GM21447 (cell line): ENCODE measurements around the gene WDTC1.

ENCODE experiments used
- ATAC-seq: cut with Tn5 transposase; IDR thresholded peaks from one replicate; pipeline ENCODE4 v1.9.1; 2021; ENCODE audit not compliant: unreplicated experiment

WDTC1 gene

GRCh38 chr1:27351541-27352107 lies 117.2 kb downstream of the WDTC1 start:
- no peak for ATAC-seq

DNA sequence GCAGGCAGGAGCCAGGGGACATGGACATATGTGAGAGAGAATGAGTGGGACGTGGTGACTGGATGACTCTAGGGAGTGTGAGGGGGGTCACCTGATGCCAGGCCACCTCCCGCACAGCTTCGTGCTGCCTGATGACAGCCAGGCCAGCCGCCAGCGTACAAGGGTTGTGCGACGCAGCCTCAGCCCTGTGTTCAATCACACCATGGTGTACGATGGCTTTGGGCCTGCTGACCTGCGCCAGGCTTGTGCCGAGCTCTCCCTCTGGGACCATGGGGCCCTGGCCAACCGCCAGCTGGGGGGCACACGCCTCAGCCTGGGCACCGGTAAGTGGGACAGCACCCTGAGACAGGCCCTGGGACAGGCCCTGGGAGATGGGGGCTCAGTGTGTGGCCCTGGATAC lies 118.7 kb downstream of the WDTC1 start:
- no peak for ATAC-seq

DNA sequence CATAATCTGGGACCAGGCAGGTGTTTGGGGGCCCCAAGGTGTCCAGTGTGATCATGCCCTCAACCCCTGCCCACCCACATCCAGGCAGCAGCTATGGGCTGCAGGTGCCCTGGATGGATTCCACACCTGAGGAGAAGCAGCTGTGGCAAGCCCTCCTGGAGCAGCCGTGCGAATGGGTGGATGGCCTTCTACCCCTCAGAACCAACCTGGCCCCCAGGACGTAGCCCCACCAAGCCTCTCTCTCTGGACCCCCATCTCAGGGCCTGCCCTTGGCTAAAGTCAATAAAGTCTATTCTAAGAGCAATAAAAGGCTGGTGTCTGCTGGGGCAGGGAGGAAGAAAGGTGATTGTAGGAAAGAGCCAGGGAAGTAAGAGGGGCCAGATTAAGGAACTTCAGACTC lies 119.2 kb downstream of the WDTC1 start:
- no peak for ATAC-seq

- no peak for ATAC-seq
Observed at GRCh38 chr1:27355683-27356082, 121.3 kb downstream of the WDTC1 start.

GRCh38 chr1:27356277-27356618 lies 121.8 kb downstream of the WDTC1 start:
- no peak for ATAC-seq

DNA sequence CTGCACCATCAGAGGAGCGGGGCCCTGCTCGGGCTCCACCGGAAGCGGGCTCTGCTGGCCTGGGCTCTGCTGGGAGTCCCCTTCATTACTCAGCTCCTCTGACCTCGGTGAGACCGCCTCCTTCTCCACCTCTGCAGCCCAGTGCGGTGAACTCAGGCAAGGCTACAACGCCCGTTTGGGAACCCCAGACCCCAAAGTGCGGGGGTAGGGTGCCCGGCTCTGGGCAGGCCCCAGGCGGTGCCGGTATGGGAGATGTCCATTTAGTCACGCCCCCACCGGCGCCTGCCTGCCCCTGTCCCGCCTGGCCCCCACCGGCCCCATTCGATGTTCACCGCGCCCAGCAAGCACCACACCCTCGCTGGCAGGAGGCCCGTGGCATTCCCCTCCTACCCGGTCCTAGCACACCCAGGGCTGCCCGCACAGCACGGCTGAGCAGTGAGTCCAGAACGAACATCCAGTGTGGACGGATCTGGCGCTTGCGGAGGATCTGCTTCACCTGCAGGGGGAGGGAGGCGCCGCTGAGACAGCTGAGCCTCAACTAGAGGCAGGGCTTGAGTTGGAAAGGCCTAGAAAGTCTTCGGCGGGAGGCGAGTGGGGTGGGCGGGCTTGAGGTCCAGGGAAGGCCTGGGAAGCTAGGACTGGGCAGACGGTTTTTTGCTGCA lies 122.3 kb downstream of the WDTC1 start:
- no peak for ATAC-seq

- no peak for ATAC-seq
Observed at GRCh38 chr1:27357281-27358037, 123.0 kb downstream of the WDTC1 start.
